Fibroblast of lung (primary cell): ENCODE results near the gene BBS9.

Experiments used
- CTCF ChIP-seq, 2 donors: IDR thresholded peaks in 1 of 2; conservative IDR thresholded peaks in 1 of 2; 1 replicate in 1 of 2; 2 replicates in 1 of 2; pipeline ENCODE4 v1.5.1; 2011 to 2012; ENCODE audit warnings: low read length in 2 of 2, control low read depth in 1 of 2, inconsistent platforms in 1 of 2, low read depth in 1 of 2, mild to moderate bottlenecking in 1 of 2
- EZH2 ChIP-seq: IDR thresholded peaks from 2 replicates; pipeline ENCODE4 v1.5.1; 2012; ENCODE audit warnings: low read length, control low read depth, mild to moderate bottlenecking; ENCODE audit errors: missing control alignments

GRCh38 chr7:33111614-33112013 lies 17.8 kb upstream of the BBS9 start:
- TF ChIP-seq CTCF (conservative IDR thresholded peaks at IDR 0.05 in 1 of 2, IDR thresholded peaks at IDR 0.05 in 1 of 2; ENCODE audit: low read depth in 1 of 2, low read length in 2 of 2) (no peak), EZH2 (no peak)
